BJ (cell line): ENCODE results near the gene SLC17A9. TPM values are rescaled to one million over a fixed set of nuclear protein-coding genes. Genes with fewer than 3 reads are reported as not detected.

ENCODE experiments used
- CTCF ChIA-PET: fragments of 350-600 bp; formaldehyde crosslinking; extraction: SDS; loops from one replicate; lab custom pipeline; 2021; ENCODE audit warnings: antibody characterized with exemption, inconsistent platforms; lab: Yijun Ruan, JAX
- POLR2A ChIA-PET: fragments of 300-600 bp; sonication (Branson Sonifier 250); formaldehyde crosslinking; extraction: SDS; loops from one replicate; lab custom pipeline; 2021; ENCODE audit warnings: antibody characterized with exemption; lab: Charles Lee
- DNase-seq: peaks from one replicate; pipeline ENCODE4 v3.0.0-alpha.2; 2011; ENCODE audit warnings: low read depth
- H3K27me3 ChIP-seq: 2 replicates; pipeline ENCODE4 v1.6.0; 2011; ENCODE audit warnings: low read length; ENCODE audit not compliant: control insufficient read depth, insufficient read depth
- H3K36me3 ChIP-seq: 2 replicates; pipeline ENCODE4 v1.5.1; 2011; ENCODE audit warnings: low read length; ENCODE audit not compliant: control insufficient read depth, insufficient read depth
- H3K4me3 ChIP-seq: 2 replicates; pipeline ENCODE4 v1.5.1; 2011; ENCODE audit warnings: low read depth, mild to moderate bottlenecking, control low read depth, low read length
- polyA plus RNA-seq: library from polyadenylated mRNA; depleted of rRNA; stranded (reverse); fragments of >200 nt; gene quantifications from 2 replicates; pipeline ENCODE4 v1.2.3, GENCODE V29; 2011
- TF ChIP-seq, protein P1 (sequence below): IDR thresholded peaks from 2 replicates; pipeline ENCODE4 v1.5.1; 2011; ENCODE audit warnings: low read depth, mild to moderate bottlenecking, control low read depth, inconsistent platforms, low read length, moderate library complexity; ENCODE audit not compliant: insufficient read depth

SLC17A9 gene
- polyA plus RNA-seq, 1 experiment: 30.8 TPM

DNA sequence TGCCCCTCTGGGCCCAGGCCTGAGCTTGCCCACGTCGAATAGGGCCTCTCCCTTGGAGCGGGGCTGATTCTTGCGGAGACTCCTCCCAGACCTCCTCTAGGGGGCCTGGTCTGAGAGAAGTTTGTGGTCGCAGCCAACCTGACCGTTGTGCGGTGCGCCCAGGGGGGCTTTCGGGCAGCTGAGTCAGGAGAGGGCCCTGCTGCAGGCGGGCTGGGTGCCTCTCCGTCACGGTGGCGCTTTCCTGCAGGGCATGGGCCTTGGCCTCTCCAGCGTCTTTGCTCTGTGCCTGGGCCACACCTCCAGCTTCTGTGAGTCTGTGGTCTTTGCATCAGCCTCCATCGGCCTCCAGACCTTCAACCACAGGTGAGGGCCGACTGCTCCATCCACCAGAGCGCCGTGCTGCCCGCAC is 12.9 kb downstream of the SLC17A9 start:
- Histone ChIP-seq H3K4me3 (no peak overlapping the region), H3K27me3 (no peaks in the 10 kb centered on the region), H3K36me3 (peaks cover 35% of the 10 kb centered on the region)
- ChIA-PET CTCF (interaction anchor here (1.2 kb wide), 1 partner anchor 44 kb away, joined by 6 read pairs; no protein-coding TSS in a partner anchor), POLR2A (no interaction called here)
- no peak for DNase-seq
- TF ChIP-seq, protein P1, sequence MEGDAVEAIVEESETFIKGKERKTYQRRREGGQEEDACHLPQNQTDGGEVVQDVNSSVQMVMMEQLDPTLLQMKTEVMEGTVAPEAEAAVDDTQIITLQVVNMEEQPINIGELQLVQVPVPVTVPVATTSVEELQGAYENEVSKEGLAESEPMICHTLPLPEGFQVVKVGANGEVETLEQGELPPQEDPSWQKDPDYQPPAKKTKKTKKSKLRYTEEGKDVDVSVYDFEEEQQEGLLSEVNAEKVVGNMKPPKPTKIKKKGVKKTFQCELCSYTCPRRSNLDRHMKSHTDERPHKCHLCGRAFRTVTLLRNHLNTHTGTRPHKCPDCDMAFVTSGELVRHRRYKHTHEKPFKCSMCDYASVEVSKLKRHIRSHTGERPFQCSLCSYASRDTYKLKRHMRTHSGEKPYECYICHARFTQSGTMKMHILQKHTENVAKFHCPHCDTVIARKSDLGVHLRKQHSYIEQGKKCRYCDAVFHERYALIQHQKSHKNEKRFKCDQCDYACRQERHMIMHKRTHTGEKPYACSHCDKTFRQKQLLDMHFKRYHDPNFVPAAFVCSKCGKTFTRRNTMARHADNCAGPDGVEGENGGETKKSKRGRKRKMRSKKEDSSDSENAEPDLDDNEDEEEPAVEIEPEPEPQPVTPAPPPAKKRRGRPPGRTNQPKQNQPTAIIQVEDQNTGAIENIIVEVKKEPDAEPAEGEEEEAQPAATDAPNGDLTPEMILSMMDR: no peak

DNA sequence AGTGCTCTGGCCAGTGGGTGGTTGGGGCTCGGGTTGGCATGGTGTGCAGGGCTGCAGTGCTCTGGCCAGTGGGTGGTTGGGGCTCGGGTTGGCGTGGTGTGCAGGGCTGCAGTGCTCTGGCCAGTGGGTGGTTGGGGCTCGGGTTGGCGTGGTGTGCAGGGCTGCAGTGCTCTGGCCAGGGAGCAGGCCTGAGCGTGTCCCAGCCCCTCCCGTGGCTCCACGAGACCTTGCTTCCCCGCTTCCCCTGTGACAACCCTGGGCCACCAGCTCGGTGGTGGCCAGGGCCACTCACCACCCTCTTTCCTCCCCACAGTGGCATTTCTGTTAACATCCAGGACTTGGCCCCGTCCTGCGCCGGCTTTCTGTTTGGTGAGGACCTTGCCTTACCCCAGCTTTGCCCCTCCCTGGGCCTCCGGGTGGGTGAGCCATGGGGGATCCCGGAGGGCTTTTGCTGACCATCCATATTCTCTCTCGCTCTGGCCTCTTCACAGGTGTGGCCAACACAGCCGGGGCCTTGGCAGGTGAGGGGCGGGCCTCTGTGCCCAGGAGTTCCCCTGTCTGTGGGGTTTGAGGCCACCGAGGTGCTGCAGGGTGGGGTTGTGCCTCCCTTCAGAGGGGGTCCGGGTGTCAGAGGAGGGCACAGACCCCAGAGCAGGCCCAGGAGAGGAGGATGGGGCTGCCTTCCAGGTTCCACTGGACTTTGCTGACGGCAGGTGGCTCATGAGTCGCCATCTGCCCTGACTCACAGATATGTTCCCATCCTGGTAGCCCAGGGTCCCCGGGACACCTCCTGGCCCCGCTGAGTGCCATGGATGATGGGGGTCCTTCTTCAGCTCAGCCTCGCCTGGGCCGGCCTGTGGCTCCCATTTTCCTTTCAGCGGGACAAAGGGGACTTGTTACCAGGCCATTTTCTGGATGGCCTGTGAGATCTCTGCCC is 14.0 kb downstream of the SLC17A9 start:
- no peak overlapping the region for H3K4me3 ChIP-seq
- POLR2A ChIA-PET: no interaction called here
- CTCF ChIA-PET: no interaction called here
- H3K36me3 ChIP-seq: peaks cover 34% of the 10 kb centered on the region
- no peaks in the 10 kb centered on the region for H3K27me3 ChIP-seq
- no peak for DNase-seq
- TF ChIP-seq, protein P1: no peak

DNA sequence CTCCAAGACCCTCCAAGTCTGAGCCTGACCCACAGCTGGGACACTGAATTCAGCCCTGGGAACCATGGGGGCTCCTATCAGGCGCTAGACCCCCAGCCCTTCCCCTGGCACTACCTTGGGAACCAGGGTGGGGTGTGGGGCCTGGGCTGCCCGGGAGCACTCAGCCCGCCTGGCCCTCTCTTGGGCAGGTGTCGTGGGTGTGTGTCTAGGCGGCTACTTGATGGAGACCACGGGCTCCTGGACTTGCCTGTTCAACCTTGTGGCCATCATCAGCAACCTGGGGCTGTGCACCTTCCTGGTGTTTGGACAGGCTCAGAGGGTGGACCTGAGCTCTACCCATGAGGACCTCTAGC is 14.6 kb downstream of the SLC17A9 start:
- ChIA-PET POLR2A (no interaction called here), CTCF (no interaction called here)
- no peak for DNase-seq
- no peak overlapping the region for H3K4me3 ChIP-seq
- H3K36me3 ChIP-seq: peaks cover 33% of the 10 kb centered on the region
- no peaks in the 10 kb centered on the region for H3K27me3 ChIP-seq
- TF ChIP-seq, protein P1: no peak

DNA sequence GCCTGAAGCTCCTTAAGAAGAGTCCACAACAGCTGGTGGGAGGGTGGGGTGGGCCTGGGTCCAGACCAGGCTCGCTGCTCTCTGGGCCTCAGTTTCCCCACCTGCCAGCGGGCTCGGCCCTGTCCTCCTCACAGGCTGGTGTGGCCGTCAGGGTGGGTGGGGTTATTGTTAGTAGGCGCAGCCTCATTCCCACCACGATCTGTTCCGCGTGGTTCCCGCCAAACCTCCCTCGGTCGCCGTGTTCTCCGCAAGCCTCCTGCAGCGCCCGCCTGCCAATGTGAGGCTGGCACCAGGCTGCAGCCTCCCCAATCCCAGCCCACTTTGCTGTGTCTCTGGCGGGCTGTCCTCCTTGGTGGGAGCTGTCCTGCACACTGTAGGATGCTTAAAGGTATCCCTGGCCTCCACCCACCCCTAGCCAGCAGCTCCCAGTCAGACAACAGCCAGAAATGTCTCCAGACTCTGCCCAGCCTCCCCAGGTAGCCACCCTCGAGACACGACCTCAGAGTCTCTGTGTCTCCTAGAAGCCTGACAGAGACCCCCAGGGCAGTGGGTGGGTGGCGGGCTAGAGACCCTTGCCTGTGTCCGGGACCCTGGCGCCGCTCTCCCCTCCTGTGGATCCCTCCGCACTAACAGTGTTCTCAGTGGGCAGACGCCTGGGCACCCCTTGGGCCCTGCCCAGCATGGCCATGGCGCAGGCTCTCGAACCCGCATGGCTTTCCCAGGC is 15.3 kb downstream of the SLC17A9 start:
- H3K4me3 ChIP-seq: no peak overlapping the region
- ChIA-PET POLR2A (no interaction called here), CTCF (interaction anchor here (1.0 kb wide), 1 partner anchor 41 kb away, joined by 4 read pairs; no protein-coding TSS in a partner anchor)
- H3K36me3 ChIP-seq: peaks cover 30% of the 10 kb centered on the region
- 0 out of 2 replicates have a peak, but pooled peaks cover 2% of the 10 kb centered on the region for H3K27me3 ChIP-seq
- no peak for DNase-seq
- TF ChIP-seq, protein P1: no peak
